Ishikawa (cell line): Measurements from ENCODE around the gene DOCK3.

Source experiments
- CEBPB ChIP-seq: IDR thresholded peaks from 2 replicates; pipeline ENCODE4 v1.6.1; 2012
- CREB1 ChIP-seq: IDR thresholded peaks from 2 replicates; pipeline ENCODE4 v1.6.1; 2012; ENCODE audit warnings: low read depth
- EGR1 ChIP-seq: IDR thresholded peaks from 2 replicates; pipeline ENCODE4 v1.6.1; 2012
- EP300 ChIP-seq: IDR thresholded peaks from 2 replicates; pipeline ENCODE4 v1.6.1; 2012; ENCODE audit warnings: borderline replicate concordance
- FOXM1 ChIP-seq: IDR thresholded peaks from 2 replicates; pipeline ENCODE4 v1.6.1; 2012; ENCODE audit warnings: low read depth, borderline replicate concordance
- NFIC ChIP-seq: IDR thresholded peaks from 2 replicates; pipeline ENCODE4 v1.6.1; 2012
- RAD21 ChIP-seq: IDR thresholded peaks from 2 replicates; pipeline ENCODE4 v1.6.1; 2012; ENCODE audit warnings: low read depth
- REST ChIP-seq: IDR thresholded peaks from 2 replicates; pipeline ENCODE4 v1.6.1; 2012; ENCODE audit warnings: low read depth, mild to moderate bottlenecking
- TAF1 ChIP-seq: IDR thresholded peaks from 2 replicates; pipeline ENCODE4 v1.6.1; 2012; ENCODE audit warnings: low read depth, mild to moderate bottlenecking
- TCF12 ChIP-seq: IDR thresholded peaks from 2 replicates; pipeline ENCODE4 v1.6.1; 2012; ENCODE audit warnings: low read depth
- TEAD4 ChIP-seq: IDR thresholded peaks from 2 replicates; pipeline ENCODE4 v1.6.1; 2012
- USF1 ChIP-seq: IDR thresholded peaks from 2 replicates; pipeline ENCODE4 v1.6.1; 2012
- YY1 ChIP-seq: IDR thresholded peaks from 2 replicates; pipeline ENCODE4 v1.6.1; 2012; ENCODE audit warnings: low read depth
- ZBTB7A ChIP-seq: IDR thresholded peaks from 2 replicates; pipeline ENCODE4 v1.6.1; 2012; ENCODE audit warnings: low read depth
- TF ChIP-seq, protein P1 (sequence below): IDR thresholded peaks from 2 replicates; pipeline ENCODE4 v1.6.1; 2012

DOCK3 gene, protein sequence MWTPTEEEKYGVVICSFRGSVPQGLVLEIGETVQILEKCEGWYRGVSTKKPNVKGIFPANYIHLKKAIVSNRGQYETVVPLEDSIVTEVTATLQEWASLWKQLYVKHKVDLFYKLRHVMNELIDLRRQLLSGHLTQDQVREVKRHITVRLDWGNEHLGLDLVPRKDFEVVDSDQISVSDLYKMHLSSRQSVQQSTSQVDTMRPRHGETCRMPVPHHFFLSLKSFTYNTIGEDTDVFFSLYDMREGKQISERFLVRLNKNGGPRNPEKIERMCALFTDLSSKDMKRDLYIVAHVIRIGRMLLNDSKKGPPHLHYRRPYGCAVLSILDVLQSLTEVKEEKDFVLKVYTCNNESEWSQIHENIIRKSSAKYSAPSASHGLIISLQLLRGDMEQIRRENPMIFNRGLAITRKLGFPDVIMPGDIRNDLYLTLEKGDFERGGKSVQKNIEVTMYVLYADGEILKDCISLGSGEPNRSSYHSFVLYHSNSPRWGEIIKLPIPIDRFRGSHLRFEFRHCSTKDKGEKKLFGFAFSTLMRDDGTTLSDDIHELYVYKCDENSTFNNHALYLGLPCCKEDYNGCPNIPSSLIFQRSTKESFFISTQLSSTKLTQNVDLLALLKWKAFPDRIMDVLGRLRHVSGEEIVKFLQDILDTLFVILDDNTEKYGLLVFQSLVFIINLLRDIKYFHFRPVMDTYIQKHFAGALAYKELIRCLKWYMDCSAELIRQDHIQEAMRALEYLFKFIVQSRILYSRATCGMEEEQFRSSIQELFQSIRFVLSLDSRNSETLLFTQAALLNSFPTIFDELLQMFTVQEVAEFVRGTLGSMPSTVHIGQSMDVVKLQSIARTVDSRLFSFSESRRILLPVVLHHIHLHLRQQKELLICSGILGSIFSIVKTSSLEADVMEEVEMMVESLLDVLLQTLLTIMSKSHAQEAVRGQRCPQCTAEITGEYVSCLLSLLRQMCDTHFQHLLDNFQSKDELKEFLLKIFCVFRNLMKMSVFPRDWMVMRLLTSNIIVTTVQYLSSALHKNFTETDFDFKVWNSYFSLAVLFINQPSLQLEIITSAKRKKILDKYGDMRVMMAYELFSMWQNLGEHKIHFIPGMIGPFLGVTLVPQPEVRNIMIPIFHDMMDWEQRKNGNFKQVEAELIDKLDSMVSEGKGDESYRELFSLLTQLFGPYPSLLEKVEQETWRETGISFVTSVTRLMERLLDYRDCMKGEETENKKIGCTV (N-terminal part only)

GRCh38 chr3:50674349-50675178 lies at the start of gene DOCK3:
Gene DOCK3 (plus strand): TSS chr3:50674927. CDS start chr3:50675264, 337 bp downstream.
- TF ChIP-seq REST: no peak
- TF ChIP-seq, protein P1, sequence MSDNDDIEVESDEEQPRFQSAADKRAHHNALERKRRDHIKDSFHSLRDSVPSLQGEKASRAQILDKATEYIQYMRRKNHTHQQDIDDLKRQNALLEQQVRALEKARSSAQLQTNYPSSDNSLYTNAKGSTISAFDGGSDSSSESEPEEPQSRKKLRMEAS: peak; percentile 62; the same call in 1 of the 2 replicates
- 0 out of 2 replicates have a peak, but pooled peaks have one; percentile 19 for TF ChIP-seq YY1

GRCh38 chr3:50625231-50626182 lies 49.2 kb upstream of the DOCK3 start:
- TF ChIP-seq EP300 (peak; percentile 12; the same call in 1 of the 2 replicates), EGR1 (no peak)

GRCh38 chr3:50626401-50626800 lies 48.3 kb upstream of the DOCK3 start:
- TF ChIP-seq CEBPB (no peak), YY1 (no peak), TEAD4 (no peak), REST (no peak), EGR1 (no peak), NFIC (no peak), TCF12 (no peak), ZBTB7A (no peak), TAF1 (no peak), CREB1 (no peak), FOXM1 (no peak), RAD21 (no peak), USF1 (no peak), EP300 (no peak)
- TF ChIP-seq, protein P1: no peak

GRCh38 chr3:50627407-50628051 lies 47.2 kb upstream of the DOCK3 start:
- TF ChIP-seq NFIC (no peak), RAD21 (peak; percentile 23; the same call in 1 of the 2 replicates)
